Vagina (tissue), 2 donors: ENCODE measurements around the gene ZNF613. TPM values are rescaled to one million over a fixed set of nuclear protein-coding genes. Genes with fewer than 3 reads are reported as not detected.
"Not testable (repeated sequence)": the region's sequence is repeated elsewhere in the genome, so short reads cannot be mapped to it uniquely, and the experiment has no call there.

ENCODE experiments used
- DNase-seq, 2 donors: peaks; one replicate each; pipeline ENCODE4 v3.0.0-alpha.2; 2017; ENCODE audit errors: extremely low spot score in 2 of 2
- H3K27ac ChIP-seq: fragments of 200-600 bp; sonication (generic); one replicate; pipeline ENCODE4 v1.5.1; 2019
- H3K27me3 ChIP-seq: fragments of 200-600 bp; sonication (generic); one replicate; pipeline ENCODE4 v1.5.1; 2019
- H3K36me3 ChIP-seq, 2 donors: fragments of 200-600 bp; sonication (generic); one replicate each; pipeline ENCODE4 v1.5.1; 2017 to 2019
- H3K4me1 ChIP-seq: fragments of 200-600 bp; sonication (generic); one replicate; pipeline ENCODE4 v1.5.1; 2019
- H3K4me3 ChIP-seq, 2 donors: fragments of 200-600 bp; sonication (generic); 1 replicate in 1 of 2; 2 replicates in 1 of 2; pipeline ENCODE4 v1.5.1; 2016 to 2019
- H3K9me3 ChIP-seq: fragments of 200-600 bp; sonication (generic); one replicate; pipeline ENCODE4 v1.5.1; 2019
- CTCF ChIP-seq, 3 experiments: fragments of 450-650 bp in 2 of 3; fragments of 200-600 bp in 1 of 3; sonication (generic) in 1 of 3; IDR thresholded peaks; one replicate each; pipeline ENCODE4 v1.5.1; 2017 to 2019; ENCODE audit warnings: antibody characterized with exemption in 3 of 3, mild to moderate bottlenecking in 2 of 3, moderate library complexity in 2 of 3
- POLR2A ChIP-seq, 2 donors: fragments of 450-650 bp; IDR thresholded peaks; one replicate each; pipeline ENCODE4 v1.6.1; 2017; ENCODE audit warnings: antibody characterized with exemption in 2 of 2, mild to moderate bottlenecking in 2 of 2, moderate library complexity in 2 of 2
- POLR2AphosphoS5 ChIP-seq, 2 donors: sonication (generic); formaldehyde crosslinking; IDR thresholded peaks; one replicate each; pipeline ENCODE4 v1.9.0; 2017; ENCODE audit warnings: antibody characterized with exemption in 2 of 2, mild to moderate bottlenecking in 2 of 2, low read depth in 1 of 2; ENCODE audit not compliant: insufficient read depth in 1 of 2
- intact Hi-C: fragments of 100-400 bp; cut with DNase I; formaldehyde crosslinking; loops from one replicate; pipeline ENCODE4 v1.15.1; 2023
- total RNA-seq: library from RNA; depleted of rRNA; stranded (reverse); fragments of >200 nt; gene quantifications from one replicate; pipeline ENCODE4 v1.2.3, GENCODE V29; 2016

Gene ZNF613
- total RNA-seq, 1 donor from 2014 or later: 4.2 TPM

DNA sequence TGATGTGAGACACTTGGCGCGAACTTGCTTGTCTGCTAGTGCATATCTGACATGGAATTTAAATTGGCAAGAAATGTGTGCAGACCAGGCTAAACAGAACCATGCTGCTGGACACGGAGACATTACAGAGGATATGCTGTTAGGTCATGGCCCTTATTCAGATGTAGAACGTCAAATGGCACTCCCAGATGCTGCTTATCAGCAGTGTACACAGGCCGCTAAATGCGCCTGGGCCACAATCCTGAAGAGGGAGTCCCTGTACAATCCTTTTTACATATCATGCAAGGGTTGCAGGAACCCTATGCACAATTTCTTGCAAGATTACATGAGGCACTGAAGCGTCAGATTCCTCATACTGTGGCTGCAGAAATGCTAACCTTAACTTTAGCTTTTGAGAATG, 50.1 kb downstream of the ZNF613 start:
- no peak for DNase-seq
- TF ChIP-seq POLR2AphosphoS5 (IDR thresholded peaks at IDR 0.05; ENCODE audit: insufficient read depth in 1 of 2, low read depth in 1 of 2) (no peak), CTCF (IDR thresholded peaks at IDR 0.05) (no peak), POLR2A (IDR thresholded peaks at IDR 0.05) (no peak)
- H3K4me3 ChIP-seq: no peak overlapping the region
- H3K9me3 ChIP-seq: peaks cover 71% of the 10 kb centered on the region
- H3K4me1 ChIP-seq: no peaks in the 10 kb centered on the region
- no peak overlapping the region for H3K27ac ChIP-seq
- H3K36me3 ChIP-seq: peaks cover 9 to 82% of the 10 kb centered on the region in 2 donors
- intact Hi-C loops: no loop called here
- no peaks in the 10 kb centered on the region for H3K27me3 ChIP-seq

- no peaks in the 10 kb centered on the region for H3K27me3 ChIP-seq
- no peak for DNase-seq
- no peak overlapping the region for H3K27ac ChIP-seq
- intact Hi-C loops: no loop called here
- H3K4me1 ChIP-seq: no peaks in the 10 kb centered on the region
- peaks cover 0 to 72% of the 10 kb centered on the region in 2 donors for H3K36me3 ChIP-seq
- H3K4me3 ChIP-seq: no peak overlapping the region
- TF ChIP-seq CTCF (IDR thresholded peaks at IDR 0.05) (no peak), POLR2A (IDR thresholded peaks at IDR 0.05) (no peak), POLR2AphosphoS5 (IDR thresholded peaks at IDR 0.05; ENCODE audit: insufficient read depth in 1 of 2, low read depth in 1 of 2) (no peak)
- H3K9me3 ChIP-seq: peaks cover 67% of the 10 kb centered on the region
Measured at GRCh38 chr19:51978882-51979281, 51.6 kb downstream of the ZNF613 start.

- H3K36me3 ChIP-seq: peaks cover 0 to 65% of the 10 kb centered on the region in 2 donors
- intact Hi-C loops: no loop called here
Measured at GRCh38 chr19:51980116-51980736, 53.0 kb downstream of the ZNF613 start.

GRCh38 chr19:51980926-51981325, 53.7 kb downstream of the ZNF613 start:
- H3K27ac ChIP-seq, intact Hi-C loops, H3K4me3 ChIP-seq, H3K27me3 ChIP-seq, DNase-seq, H3K4me1 ChIP-seq: not testable (repeated sequence)
- Histone ChIP-seq H3K36me3 (peaks cover 0 to 59% of the 10 kb centered on the region in 2 donors), H3K9me3 (peaks cover 50% of the 10 kb centered on the region)

More at GRCh38 chr19:51980116-51980736, 53.0 kb downstream of the ZNF613 start:
- no peak overlapping the region for H3K27ac ChIP-seq
- H3K4me1 ChIP-seq: peaks cover 2% of the 10 kb centered on the region
- H3K4me3 ChIP-seq: no peak overlapping the region
- H3K27me3 ChIP-seq: no peaks in the 10 kb centered on the region
- TF ChIP-seq CTCF (IDR thresholded peaks at IDR 0.05) (no peak), POLR2AphosphoS5 (IDR thresholded peaks at IDR 0.05; ENCODE audit: insufficient read depth in 1 of 2, low read depth in 1 of 2) (no peak), POLR2A (IDR thresholded peaks at IDR 0.05) (no peak)
- peaks cover 55% of the 10 kb centered on the region for H3K9me3 ChIP-seq
- no peak for DNase-seq

GRCh38 chr19:51983361-51983760, 56.1 kb downstream of the ZNF613 start:
- no peak overlapping the region for H3K4me3 ChIP-seq
- H3K9me3 ChIP-seq: peaks cover 32% of the 10 kb centered on the region
- intact Hi-C loops: no loop called here
- H3K27me3 ChIP-seq: no peaks in the 10 kb centered on the region
- no peak for DNase-seq
- peaks cover 0 to 38% of the 10 kb centered on the region in 2 donors for H3K36me3 ChIP-seq
- peaks cover 12% of the 10 kb centered on the region for H3K4me1 ChIP-seq
- no peak overlapping the region for H3K27ac ChIP-seq
- TF ChIP-seq POLR2AphosphoS5 (IDR thresholded peaks at IDR 0.05; ENCODE audit: insufficient read depth in 1 of 2, low read depth in 1 of 2) (no peak), CTCF (IDR thresholded peaks at IDR 0.05) (no peak), POLR2A (IDR thresholded peaks at IDR 0.05) (no peak)
